Stimulated activated CD8-positive, alpha-beta memory T cell treated with anti-CD3 and anti-CD28 coated beads, Interleukin-15, amount 100 ng/mL, for 24 hours (primary cell): ENCODE data around the gene ANO8.
"Not testable (repeated sequence)": the region's sequence is repeated elsewhere in the genome, so short reads cannot be mapped to it uniquely, and the experiment has no call there.

ENCODE experiments used
- DNase-seq: peaks from one replicate; pipeline ENCODE4 v3.0.0-alpha.2; 2020; ENCODE audit warnings: low read depth

The ANO8 gene

GRCh38 chr19:17285415-17286135 is 49.1 kb downstream of the ANO8 start:
- DNase-seq = no peak

- no peak for DNase-seq
These were observed 51.1 kb downstream of the ANO8 start for GRCh38 chr19:17283504-17283996.

GRCh38 chr19:17282488-17283125 is 52.0 kb downstream of the ANO8 start:
- DNase-seq = peak; percentile 64

GRCh38 chr19:17281391-17282304 is 53.0 kb downstream of the ANO8 start, which contains the start of gene ANKLE1:
Gene ANKLE1 (plus strand): TSS chr19:17281901. CDS start chr19:17281921, 20 bp downstream.
- DNase-seq = peak; percentile 33

- no peak for DNase-seq
These were observed 55.2 kb downstream of the ANO8 start for GRCh38 chr19:17279436-17279835.

GRCh38 chr19:17275441-17276175 is 59.0 kb downstream of the ANO8 start:
- no peak for DNase-seq

- DNase-seq = not testable (repeated sequence)
These were observed 59.8 kb downstream of the ANO8 start for GRCh38 chr19:17274892-17275291.
